GM21737 (cell line): Measurements from ENCODE around the gene MKLN1.

Experiments used
- ATAC-seq: cut with Tn5 transposase; IDR thresholded peaks from one replicate; pipeline ENCODE4 v1.9.1; 2021; ENCODE audit warnings: mild to moderate bottlenecking, moderate library complexity; ENCODE audit not compliant: unreplicated experiment

MKLN1 gene

DNA sequence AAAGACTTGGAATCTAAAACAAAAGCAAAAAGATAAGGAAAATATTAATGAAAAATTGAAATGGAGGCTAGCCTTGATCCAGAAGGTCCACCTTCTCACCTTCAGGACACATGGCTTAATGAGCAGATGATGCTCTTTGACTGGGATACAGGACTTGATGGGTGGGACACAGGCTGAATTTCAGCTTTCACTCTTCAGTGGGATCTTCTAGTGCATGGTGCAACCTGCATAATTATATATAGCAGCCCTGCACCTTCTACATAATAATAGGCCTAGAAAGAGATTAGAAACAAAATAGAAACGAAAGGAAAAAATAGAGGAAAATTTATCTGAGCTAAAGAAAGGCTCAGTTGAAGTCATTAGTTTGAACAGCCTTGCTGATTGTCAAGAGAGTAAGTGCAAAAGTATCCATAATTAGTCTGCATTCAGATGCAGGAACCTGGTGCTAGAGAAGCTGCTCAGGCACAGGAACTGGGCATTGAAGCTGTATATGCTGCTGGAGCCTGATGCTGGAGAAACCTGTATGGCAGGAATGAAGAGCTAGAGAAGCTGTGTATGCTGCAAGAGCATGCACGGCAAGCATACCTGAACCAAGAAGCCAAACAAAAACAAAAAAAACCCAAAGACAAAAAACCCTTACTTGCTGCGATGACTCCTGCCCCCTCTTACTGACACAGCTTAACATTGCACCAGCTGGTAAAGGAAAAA lies 19.4 kb downstream of the MKLN1 start:
- ATAC-seq, result no peak

DNA sequence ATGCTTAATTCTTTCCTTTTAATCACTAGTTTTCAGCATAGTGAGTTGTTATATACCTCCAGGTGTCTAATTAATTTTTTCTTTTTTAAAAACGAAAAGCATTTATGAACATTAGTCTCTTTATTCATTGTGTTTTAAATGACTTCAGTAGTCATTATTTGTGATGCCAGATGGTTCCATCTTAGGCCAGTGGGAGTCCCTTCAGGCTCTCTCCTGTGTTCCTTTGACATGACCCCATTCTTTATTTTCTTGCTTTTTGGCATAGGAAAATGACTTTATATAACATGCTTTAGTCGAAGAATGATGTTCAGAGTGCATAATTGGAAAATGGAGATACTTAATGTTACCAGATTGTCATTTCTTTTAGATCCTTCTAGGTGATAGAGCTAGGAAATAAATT lies 24.4 kb downstream of the MKLN1 start:
- ATAC-seq, result no peak

DNA sequence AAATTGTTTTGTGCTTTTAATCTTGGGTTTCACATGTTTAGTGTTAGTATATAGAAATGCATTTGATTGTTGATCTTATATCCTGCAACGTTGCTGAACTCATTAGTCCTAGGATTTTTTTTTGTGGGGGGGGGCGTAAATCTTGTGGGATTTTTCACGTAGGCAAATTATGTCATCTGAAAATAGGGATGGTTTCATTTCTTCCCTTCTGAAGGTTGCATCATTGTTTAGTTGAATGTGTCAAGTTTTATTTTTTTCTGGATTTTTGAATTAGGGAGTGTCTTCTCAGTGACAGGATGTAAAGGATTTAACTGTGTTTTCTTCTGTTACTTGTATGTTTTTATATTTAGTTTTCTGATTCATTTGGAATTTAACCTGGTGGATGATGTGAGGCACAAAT lies 26.7 kb downstream of the MKLN1 start:
- ATAC-seq, result no peak

DNA sequence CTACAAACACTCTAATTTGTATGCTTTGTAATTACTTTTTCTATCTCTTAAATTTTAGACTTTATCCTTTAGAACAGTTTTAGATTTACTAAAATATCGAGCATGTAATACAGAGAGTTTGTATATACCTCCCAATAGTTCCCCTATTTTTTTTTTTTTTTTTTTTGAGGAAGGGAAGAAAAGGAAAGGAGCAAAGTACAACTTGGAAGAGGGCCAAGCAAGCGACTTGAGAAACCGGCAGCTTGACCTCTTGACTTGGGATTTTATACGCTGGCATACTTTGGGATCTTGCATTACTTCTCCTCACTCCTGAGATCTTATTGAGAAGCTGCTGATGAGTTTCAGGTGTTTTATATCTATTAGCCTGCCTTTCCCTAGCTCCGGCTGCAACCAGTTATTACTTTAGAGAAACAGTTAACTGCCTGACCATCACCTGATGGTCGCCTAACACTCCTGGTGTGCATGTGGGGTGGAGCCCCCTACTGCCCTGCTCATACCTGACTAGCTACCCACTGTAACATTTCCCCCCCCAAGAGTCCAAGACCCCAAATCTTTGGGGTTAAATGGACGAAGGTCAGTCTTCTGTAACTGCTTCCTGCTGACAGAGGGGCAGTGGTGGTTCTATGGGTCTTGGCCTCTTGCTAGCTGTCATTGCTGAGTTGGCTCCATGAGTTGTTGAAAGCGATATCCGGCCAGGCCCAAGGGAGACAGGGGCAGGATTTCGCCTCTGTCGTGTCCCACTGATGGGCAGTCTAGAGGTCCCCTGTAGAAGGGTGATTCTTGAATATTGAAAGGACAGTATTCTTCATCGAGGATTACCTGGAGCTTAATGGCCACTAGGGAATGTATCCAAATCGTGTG lies 28.5 kb downstream of the MKLN1 start:
- no peak for ATAC-seq

DNA sequence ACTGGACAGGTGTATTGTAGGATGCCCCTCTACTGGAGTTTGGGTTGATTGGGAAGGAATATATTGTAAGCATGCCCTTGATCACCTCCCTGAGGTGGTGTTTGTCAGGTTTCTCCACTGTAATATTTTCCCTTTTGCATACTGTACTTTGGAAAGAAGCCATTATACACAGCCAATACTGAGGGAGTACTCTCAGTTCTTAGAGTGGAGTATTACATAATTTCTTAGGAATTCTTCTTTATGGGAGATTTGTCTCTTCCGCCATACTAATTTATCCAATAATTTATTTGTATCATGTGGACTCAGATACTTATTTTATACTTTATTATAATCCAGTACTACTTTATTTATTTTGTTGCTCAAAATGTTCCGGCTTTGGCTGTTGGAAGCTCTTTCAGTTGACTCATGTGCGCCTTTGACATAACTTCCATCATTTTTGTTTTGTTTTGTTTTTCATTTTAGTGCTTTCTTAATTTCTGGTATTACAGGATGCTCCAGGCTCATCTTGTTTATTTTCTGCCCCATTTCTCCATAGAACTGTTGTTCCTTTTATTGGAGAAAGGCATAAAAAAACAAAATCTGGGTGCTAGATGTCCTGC lies 29.7 kb downstream of the MKLN1 start:
- no peak for ATAC-seq

DNA sequence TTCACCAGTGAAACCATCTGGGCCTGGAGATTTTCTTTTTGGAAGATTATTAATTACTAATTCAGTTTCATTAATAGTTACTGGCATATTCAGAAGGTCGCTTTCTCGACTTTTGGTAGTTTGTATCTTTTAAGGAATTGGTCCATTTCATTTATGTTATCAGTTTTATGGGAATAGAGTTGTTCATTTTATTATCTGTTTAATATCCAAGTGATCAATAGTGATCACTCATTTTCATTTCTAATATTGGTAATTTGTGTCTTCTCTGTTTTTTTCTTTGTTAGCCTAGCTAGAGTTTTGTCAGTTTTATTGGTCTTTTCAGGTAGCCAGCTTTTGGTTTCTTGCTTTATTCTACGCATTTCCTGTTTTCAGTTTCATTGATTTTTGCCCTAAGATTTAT lies 31.0 kb downstream of the MKLN1 start:
- ATAC-seq, result no peak

DNA sequence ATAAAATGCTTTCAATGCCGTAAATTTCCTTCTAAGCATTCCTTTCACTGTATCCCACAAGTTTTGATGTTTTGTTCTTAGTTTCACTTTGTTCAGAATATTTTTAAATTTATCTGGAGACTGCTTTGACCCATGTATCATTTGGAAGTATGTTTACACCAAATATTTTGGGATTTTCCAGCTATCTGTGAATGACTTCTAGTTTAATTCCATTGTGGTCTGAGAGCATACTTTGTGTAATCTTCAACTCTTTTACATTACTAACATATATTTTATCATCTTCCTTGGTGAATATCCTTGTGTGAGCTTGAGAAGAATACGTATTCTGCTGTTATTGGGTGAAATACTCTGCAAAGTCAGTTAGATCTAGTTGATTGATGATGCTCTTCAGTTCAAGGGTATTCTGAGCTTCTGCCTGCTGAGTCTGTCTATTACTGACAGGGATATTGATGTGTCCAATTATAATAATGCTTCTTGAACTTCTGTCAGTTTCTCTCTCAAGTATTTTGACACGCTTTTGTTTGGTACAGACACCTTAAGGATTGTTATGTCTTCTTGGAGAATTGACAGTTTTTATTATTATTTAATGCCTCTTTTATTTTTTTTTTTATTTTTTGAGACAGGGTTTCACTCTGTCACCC lies 31.6 kb downstream of the MKLN1 start:
- no peak for ATAC-seq

DNA sequence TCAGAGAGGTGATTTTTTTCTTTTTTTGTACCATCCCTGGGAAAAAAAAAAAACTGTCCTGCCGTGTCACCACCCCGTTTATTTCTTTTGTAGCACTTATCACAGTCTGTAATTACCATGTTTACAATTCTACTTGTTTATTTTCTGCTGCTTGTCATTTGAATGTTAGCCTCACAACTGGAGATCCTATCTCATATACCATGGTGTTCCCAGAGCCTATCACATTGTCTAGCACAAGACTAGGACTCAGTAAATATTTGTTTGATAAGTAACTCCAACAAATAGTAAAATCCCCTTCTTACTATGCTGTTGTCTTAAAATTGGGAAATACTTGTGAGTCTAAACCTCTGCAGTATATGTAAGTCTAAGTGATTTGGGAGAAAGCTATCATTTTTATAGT lies 36.0 kb downstream of the MKLN1 start:
- ATAC-seq, result no peak

DNA sequence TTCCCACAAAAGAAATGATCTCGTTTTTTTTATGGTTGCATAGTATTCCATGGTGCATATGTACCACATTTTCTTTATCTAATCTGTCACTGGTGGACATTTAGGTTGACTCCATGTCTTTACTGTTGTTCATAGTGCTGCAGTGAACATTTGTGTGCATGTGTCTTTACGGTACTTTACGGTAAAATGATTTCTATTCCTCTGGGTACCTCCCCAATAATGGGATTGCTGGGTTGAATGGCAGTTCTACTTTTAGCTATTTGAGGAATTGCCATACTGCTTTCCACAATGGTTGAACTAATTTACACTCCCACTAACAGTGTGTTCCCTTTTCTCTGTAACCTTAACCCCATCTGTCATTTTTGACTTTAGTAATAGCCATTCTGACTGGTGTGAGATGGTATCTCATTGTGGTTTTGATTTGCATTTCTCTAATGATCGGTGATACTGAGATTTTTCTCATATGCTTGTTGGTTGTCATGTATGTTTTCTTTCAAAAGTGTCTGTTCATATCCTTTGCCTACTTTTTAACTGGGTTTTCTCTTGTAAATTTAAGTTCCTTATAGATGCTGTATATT lies 37.2 kb downstream of the MKLN1 start:
- ATAC-seq, result no peak

DNA sequence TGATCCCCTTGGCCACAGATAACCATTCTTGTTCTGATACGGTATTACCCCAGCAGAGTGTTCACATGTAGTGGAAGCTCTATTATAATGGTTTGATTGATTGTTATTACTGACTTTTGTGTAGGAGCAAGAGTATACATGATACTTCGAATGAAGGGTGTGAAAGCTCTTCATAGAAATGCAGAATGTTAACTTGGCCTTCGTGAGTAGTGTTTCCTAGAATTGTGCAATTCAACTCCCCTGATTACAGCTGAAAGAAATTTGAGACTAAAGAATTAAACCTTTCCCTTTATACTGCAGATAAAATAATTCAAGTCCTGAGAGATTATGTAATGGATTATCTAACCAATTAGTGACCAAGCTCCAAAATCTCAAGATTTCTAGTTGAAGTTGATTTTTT lies 38.2 kb downstream of the MKLN1 start:
- no peak for ATAC-seq

DNA sequence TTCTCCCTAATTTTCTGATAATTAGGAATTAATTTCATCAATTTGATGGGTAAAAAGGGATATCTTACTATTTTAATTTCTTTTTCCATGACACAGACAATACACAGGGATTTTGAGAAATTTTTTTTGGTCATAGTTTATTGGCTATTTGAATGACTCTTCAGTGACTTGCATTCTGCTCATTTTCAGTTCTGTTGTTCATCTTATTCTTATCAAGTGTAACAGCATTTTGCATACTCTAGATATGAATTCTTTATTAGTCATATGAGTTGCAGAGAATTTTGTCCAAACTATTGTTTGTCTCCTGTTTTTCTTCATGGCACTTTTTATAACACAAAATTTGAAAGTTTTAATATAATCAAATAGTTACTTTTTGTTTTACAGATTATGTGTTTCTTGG lies 41.7 kb downstream of the MKLN1 start:
- no peak for ATAC-seq

DNA sequence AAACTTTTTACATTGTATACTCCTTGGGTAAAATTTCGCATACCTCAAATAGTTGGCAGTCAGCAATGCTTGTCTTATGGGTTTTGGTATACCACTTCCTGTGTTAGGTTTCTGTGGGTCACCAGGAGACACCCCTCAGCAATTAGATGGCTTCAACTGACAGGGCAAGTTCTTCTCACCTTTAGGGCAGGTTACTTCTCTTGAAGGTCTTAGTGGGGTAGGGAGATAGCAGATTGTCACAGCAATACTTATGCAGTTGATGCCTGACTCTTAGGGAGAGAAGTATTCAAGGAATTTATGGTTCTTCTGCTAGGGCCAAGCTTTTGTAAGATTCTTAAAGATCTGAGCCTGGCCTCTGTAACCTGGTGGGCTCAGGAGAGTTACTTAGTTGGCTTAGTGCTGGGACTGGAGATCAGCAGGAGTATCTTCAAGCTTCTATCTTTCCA lies 42.9 kb downstream of the MKLN1 start:
- ATAC-seq, result peak; percentile 78

DNA sequence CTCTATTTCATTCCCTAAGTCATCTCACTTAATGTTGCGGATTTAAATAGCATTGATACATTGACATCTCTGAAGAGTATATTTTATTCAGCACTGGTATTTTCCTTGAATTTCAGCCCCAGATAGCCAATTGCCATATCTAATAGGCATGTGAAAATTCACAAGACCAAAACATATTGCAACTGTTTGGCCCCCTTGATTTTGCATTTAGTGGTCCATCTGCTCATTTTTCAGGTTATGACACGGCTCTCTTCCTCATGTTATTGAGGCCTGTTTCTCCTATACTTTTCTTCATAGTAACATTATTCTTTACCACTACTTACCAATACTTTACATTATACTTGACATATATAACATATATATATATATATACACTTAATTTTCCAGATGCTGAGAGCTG lies 43.7 kb downstream of the MKLN1 start:
- ATAC-seq, result no peak

DNA sequence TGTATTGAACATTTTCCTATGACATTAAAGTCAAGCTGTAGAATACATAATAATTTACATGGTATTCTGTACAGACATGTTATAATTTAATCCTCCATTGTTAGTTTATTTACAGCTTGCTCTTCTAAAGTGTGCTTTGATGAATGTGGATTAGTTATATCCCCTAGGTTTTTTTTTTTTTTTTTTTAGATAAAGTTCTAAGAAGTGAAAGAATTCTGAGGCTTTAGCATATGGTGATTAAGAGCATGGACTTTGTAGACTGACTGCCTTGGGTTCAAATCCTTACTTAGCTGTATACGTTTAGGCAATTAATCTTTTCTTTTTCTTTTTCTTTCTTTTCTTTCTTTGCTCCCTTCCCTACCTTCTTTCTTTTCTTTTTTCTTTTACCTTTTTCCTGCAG lies 44.9 kb downstream of the MKLN1 start:
- no peak for ATAC-seq

DNA sequence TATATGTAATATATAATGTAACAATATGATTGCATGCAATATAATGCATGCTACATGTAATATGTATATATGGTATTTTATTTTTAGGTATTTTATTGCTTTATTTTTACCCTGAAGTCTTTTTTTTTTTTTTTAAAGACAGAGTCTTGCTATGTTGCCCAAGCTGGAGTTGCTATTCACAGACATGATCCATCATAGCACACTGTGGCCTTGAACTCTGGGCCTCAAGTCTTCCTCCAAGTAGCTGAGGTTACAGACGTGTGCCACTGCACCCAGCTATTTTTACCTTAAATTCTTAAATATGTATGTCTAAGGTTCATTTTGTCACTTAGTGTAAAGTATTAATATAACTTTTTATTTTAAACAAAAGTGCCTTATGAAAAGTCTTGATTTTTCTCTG lies 47.1 kb downstream of the MKLN1 start:
- no peak for ATAC-seq

DNA sequence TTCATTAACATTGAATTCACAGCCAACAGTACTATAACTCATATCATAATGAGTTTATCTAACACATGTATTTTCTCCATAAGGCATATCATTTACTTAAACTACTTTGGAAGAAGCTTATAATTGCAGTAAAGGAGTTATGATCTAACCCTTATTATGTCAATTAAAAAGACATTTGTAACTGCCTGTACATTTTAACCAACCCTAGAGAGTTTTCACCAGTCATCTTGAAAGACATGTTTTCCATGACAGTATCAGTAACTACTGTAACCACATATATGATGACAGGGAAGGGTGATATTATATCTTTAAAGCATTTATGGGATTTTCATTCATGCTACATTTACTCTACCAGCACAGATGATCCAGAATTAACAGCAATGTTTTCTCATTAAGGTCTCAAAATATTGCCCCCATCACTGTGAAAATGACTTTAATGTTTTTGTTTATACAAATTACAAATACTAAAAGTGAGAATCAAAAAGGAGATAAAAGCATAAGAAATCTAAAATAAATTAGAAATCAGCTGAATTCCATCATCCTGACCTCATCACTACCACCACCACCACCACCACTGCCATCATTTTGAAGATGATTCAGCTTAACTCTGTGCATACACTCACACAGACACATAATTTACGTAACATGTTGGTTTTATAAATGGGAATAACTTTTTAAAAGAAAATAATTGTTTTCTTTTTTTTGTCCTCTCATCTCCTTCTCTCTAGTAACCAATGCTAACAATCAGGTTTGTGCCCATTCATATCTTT lies 53.6 kb downstream of the MKLN1 start:
- no peak for ATAC-seq

DNA sequence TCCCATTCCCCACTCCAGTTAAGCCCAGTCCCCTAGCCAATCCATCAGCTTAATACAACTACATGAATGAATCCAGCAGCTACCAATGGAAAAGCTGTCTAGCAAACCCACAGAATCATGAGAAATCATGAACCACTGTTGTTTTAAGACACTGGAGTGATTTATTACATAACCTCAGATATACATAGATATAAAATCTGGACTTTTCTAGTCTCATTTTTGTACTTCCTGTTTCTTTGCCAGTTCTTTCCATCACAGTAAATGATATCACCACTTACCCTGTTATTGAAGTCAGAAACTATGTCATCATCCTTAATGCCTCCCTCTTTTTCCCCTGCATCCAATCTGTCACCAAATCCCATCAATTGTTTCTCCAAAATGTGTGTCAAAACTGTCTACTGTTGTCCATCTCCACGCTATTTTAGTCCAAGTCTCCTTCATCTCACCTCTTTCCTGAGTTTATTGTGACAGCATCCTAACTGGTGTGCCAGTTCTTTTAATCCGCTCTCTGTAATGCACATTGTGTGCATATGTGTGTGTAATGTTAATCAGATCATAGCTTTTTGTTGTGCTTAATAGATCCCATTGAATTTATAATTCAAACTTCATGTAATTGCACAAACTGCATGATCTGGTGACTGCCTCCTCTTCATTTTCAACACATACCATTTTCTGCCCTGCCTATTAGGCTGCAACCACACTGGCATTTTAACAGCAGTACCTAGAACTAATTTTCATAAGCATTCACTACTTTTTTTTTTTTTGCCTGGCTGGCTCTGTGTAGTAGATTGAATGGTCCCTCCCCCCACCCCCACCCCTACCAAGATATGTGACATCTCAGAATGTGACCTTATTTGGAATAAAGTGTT lies 56.0 kb downstream of the MKLN1 start:
- no peak for ATAC-seq

DNA sequence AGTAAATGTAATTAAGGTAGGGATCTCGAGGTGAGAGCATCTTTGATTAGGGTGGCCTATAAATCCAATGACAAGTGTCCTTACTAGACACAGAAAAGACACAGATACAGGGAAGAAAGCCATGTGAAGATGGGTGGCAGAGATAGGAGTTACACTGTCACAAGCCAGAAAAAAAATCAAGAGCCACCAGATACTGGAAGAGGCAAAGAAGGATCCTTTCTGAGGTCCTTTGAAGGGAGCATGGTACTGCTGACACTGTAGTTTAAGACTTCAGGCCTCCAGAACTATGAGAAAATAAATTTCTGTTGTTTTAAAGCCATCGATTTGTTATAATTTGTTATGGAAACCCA lies 56.6 kb downstream of the MKLN1 start:
- no peak for ATAC-seq

DNA sequence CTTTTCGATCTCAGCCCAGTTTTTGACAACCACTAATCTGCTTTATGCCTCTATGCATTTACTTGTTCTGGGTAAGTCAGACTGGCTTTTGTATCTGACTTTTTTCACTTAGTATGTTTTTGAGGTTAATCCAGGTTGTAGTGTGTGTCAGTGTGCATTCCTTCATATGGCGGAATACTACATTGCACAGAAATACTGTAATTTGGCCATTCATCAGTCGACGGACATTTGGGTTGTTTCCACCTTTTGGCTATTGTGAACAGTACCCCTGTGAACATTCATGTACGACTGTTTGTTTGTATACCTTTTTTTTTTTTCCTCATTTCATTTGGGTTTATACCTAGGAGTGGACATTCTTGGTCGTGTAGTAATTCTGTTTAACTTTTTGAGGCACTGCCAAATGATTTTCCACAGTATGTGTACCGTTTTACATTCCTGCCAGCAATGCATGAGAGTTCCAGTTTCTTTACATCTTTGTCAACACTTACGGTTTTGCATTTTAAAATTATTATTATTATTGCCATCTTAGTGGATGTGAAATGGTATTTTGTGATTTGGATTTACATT lies 57.4 kb downstream of the MKLN1 start:
- ATAC-seq, result no peak
